ENCODE data around the gene LRRN2. TPM values are rescaled to one million over a fixed set of nuclear protein-coding genes. Genes with fewer than 3 reads are reported as not detected.

LRRN2 gene
- total RNA-seq, 2 donors from 2014 or later = 0.33 to 1.6 TPM

- TF ChIP-seq POLR2A (IDR thresholded peaks at IDR 0.05) (no peak), CTCF (IDR thresholded peaks at IDR 0.05) (no peak)
- ATAC-seq (no peak), DNase-seq (no peak)
- Histone ChIP-seq H3K4me1 (no peaks in the 10 kb centered on the region), H3K27ac (no peak overlapping the region), H3K36me3 (replicated peaks in 1 of 2; ENCODE audit: insufficient read depth in 1 of 2, low read depth in 2 of 2) (no peaks in the 10 kb centered on the region), H3K9me3 (no peaks in the 10 kb centered on the region), H3K27me3 (no peaks in the 10 kb centered on the region), H3K4me3 (no peak overlapping the region)
- WGBS, 2 donors = 34 to 57% methylated on average over 5 of the region's 5 CpGs
- intact Hi-C loops (cut with DNase I) = no loop called here
Observed at GRCh38 chr1:204713541-204713940, 28.0 kb upstream of the LRRN2 start.

GRCh38 chr1:204712708-204713430 lies 27.3 kb upstream of the LRRN2 start:
- no peaks in the 10 kb centered on the region for H3K9me3 ChIP-seq
- H3K27me3 ChIP-seq = no peaks in the 10 kb centered on the region
- TF ChIP-seq CTCF (IDR thresholded peaks at IDR 0.05) (no peak), POLR2A (IDR thresholded peaks at IDR 0.05) (no peak)
- no peak overlapping the region for H3K27ac ChIP-seq
- no peaks in the 10 kb centered on the region for H3K36me3 ChIP-seq (replicated peaks in 1 of 2; ENCODE audit: insufficient read depth in 1 of 2, low read depth in 2 of 2)
- no peak overlapping the region for H3K4me3 ChIP-seq
- WGBS, 2 donors = 63 to 72% methylated on average over 4 of the region's 4 CpGs
- intact Hi-C loops (cut with DNase I) = no loop called here
- ATAC-seq (no peak), DNase-seq (no peak)
- no peaks in the 10 kb centered on the region for H3K4me1 ChIP-seq

- Histone ChIP-seq H3K4me1 (no peaks in the 10 kb centered on the region), H3K4me3 (no peak overlapping the region), H3K36me3 (replicated peaks in 1 of 2; ENCODE audit: insufficient read depth in 1 of 2, low read depth in 2 of 2) (no peaks in the 10 kb centered on the region), H3K27me3 (no peaks in the 10 kb centered on the region), H3K27ac (no peak overlapping the region), H3K9me3 (no peaks in the 10 kb centered on the region)
- no peak for TF ChIP-seq POLR2A (IDR thresholded peaks at IDR 0.05)
- WGBS, 2 donors = 10 to 25% methylated on average over 13 to 23 of the region's 23 CpGs
- intact Hi-C loops (cut with DNase I) = no loop called here
- peak in 1 of 4 donors; percentile 2 for DNase-seq
- ATAC-seq = no peak
Observed at GRCh38 chr1:204711947-204712701, 26.6 kb upstream of the LRRN2 start.

- ATAC-seq = no peak
Observed at GRCh38 chr1:204711103-204711946, 25.8 kb upstream of the LRRN2 start.

More at GRCh38 chr1:204711103-204711946, 25.8 kb upstream of the LRRN2 start:
- WGBS, 2 donors = 44 to 48% methylated on average over 16 of the region's 16 CpGs
- H3K4me1 ChIP-seq = no peaks in the 10 kb centered on the region
- no peaks in the 10 kb centered on the region for H3K27me3 ChIP-seq
- intact Hi-C loops (cut with DNase I) = no loop called here
- H3K27ac ChIP-seq = no peak overlapping the region
- DNase-seq = no peak
- no peak overlapping the region for H3K4me3 ChIP-seq
- no peaks in the 10 kb centered on the region for H3K36me3 ChIP-seq (replicated peaks in 1 of 2; ENCODE audit: insufficient read depth in 1 of 2, low read depth in 2 of 2)
- no peaks in the 10 kb centered on the region for H3K9me3 ChIP-seq
- TF ChIP-seq POLR2A (IDR thresholded peaks at IDR 0.05) (no peak), CTCF (IDR thresholded peaks at IDR 0.05) (no peak)

Measured in body of pancreas (tissue), 4 donors.